ENCODE measurements around the gene ASPHD1.
"Not testable (repeated sequence)": the region's sequence is repeated elsewhere in the genome, so short reads cannot be mapped to it uniquely, and the experiment has no call there.

Gene ASPHD1

DNA sequence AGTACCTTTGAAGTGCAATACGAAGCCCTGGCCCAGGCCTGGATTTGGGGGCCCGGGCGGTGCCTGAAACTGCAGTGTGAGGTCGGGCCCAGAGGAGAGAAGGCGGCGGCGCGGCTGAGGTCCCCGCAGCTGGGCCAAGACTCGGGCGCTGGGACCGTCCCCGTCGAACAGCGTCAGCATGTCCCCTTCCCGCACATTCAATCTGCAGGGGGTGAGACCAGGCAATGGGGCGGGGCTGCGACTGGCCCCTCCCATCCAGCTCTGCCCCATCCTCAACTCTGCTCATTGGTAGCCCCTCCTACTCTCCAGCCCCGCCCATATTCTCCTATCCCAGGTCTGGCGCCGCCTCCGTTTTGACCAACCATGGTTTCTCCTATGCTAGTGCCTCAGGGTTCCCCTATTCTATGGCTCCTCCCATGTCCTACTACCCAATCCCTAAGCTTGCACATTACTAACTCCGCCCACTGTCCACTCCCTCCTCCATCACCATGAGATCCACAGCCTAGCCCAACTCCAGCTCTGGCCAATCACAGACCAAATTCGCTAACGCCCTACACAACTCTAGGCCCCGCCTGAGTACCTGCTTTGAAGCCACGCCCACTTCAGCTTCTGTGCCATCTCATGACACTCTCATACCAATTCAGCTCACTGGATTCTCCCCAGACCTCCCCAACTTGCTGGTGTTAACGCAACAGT is 22.9 kb upstream of the ASPHD1 start:
- no peak for DNase-seq (ENCODE audit: low spot score)

DNA sequence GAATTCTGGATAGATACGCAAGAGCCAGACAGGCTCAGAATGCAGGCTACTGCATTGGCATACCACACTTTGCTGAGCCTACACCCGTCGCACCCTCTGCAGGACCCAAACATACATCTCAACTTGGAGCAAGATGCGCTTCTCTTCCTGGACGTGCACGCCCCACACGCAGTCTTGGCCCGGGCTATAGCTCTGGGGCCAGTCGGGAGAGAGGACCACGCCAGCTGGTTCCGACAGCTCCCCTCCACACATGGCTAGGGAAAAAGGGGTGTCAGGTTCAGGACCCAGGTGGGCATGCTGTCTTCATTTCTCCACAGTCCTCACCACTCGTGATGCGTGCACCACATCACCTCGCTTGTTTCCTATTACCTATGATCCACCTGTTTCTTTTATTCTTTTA is 22.1 kb upstream of the ASPHD1 start:
- DNase-seq (ENCODE audit: low spot score), result no peak

DNA sequence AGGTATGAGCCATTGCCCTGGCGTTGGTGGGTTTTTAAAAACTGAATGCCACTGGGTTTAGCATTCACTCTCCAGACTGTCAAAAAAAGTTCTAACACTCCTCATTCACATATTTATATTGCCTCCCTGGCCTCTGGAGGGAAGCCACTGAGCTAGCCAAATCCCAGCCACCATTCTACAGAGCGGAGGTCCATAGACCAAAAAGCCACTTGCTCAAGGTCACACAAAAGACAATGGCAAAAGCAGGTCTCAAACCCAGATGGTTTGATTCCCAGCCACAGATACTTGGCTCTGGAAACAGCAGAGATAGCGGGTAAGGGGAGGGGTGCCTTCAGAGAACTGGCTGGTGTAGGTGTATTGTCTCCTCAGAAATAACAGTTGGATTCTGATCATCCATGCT is 19.2 kb upstream of the ASPHD1 start:
- DNase-seq (ENCODE audit: low spot score), result no peak

DNA sequence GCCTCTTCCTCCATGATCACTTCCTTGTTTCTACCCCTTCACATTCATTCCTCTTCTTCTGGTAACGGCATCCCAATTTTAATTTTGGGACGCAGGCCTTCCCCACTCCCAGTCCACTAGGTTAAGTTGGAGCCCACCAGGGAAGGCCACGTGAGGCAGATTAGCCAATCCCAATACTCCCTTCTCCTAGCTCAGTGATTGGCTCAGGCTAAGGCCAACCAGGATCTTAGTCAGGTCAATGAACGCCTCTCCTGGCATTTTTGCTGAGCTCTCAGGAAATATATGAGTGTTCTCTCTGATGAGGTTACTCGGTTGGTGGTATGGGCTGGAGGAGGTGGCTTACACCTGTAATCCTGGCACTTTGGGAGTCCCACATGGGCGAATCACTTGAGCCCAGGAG is 16.3 kb upstream of the ASPHD1 start:
- DNase-seq (ENCODE audit: low spot score), result no peak

DNA sequence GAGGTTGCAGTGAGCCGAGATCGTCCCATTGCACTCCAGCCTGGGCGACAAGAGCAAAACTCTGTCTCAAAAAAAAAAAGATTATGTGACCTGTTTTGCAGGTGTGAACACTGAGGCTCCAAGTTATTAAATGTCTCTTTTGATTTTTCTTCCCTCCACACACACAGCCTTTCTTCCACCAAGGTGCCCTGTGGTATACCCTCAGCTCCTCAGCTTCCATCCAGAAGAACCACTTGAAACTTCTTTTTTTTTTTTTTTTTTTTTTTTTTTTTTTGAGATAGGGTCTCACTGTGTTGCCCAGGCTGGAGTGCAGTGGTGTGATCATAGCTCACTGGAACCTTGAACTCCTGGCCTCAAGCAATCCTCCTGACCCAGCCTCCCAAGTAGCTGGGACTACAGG is 10.9 kb upstream of the ASPHD1 start:
- DNase-seq (ENCODE audit: low spot score), result not testable (repeated sequence)

DNA sequence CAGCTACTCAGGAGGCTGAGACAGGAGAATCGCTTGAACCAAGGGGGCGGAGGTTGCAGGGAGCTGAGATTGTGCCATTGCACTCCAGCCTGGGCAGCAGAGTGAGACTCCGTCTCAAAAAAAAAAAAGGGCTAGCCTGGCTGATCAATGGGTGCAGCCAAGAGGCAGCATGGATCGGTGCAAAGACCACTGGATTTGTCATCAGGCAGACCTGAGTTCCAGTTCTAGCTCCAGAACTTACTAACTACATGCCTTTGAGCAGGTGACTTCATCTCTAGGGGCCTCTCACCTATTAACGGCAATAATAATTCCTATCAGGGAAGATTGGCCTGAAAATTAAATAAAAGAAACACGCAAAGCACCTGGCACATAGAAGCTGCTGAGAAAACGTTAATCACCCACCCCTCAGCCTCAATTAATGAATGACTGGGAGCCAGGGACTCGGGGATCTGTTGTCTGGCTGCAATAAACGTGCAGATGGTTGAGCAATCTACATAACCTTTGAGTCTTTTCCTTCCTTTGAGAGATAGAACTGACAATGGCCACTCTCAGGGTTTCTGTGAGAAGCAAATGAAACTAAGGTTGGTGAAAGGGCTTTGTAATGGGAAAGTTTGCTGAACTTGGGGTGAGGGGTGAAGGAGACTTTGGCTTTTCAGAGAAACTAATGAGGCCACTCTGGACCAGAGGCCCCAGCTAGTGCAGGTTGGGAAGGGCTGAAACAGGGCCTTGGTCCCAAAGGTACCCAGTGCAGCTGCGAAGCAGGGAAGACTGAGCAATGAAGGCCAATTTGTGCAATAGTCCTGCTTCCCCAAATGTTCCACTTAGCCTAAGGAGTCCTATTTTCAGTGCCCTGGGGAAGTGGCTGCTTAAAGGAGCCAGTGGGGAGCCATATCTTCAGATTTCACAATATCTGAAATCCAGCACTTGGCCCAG is 8.5 kb upstream of the ASPHD1 start:
- no peak for DNase-seq (ENCODE audit: low spot score)

DNA sequence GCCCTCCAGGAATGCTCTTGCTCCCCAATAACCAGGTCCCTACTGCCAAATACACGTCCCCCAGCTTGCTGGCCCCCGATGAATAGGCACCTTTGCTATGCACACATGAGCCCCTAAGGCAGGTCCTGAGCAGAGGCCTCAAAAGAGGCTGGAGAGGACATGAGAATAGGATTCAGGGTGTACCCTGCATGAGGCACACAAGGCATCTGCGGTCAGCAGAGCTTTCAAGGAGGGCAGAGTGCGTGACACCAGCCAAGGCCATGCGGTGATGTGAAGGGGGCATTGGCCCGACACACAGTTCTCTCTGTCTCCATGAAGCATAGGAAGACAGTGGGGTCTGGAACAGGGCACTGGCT is 7.9 kb upstream of the ASPHD1 start:
- DNase-seq (ENCODE audit: low spot score), result no peak

DNA sequence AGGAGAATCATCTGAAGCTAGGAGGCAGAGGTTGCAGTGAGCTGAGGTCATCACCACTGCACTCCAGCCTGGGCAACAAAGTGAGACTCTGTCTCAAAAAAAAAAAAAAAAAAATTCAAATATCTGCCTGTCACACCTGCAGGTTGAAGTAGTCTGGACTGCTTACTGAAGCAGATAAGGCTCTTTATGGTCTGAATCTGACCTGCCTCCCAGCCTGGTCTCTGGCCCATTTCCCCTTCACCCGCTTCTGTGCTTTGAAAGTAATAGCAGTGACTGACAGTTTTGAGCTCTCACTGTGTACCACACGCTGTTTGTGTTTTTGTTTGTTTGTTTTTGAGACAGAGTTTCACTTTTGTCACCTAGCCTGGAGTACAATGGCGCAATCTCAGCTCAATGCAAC is 6.7 kb upstream of the ASPHD1 start:
- DNase-seq (ENCODE audit: low spot score), result no peak

DNA sequence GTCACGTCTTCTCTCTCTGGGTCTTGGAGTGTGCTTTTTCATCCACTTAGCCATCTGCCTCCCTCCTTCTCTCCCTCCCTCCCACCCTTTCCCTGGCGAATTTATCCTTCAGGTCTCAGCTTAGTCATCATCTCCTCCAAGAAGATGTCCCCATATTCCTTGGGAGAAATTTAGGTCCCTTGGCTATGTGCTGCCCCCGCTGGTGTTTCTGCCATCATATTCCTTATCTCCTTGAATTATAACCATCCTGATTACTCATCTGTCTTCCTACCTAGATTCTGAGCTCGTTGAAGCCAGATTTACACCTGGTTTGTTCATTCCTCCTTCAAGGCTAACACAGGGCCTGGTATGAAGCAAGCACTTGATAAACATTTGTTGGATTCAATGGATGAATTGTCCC is 5.9 kb upstream of the ASPHD1 start:
- DNase-seq (ENCODE audit: low spot score), result no peak

DNA sequence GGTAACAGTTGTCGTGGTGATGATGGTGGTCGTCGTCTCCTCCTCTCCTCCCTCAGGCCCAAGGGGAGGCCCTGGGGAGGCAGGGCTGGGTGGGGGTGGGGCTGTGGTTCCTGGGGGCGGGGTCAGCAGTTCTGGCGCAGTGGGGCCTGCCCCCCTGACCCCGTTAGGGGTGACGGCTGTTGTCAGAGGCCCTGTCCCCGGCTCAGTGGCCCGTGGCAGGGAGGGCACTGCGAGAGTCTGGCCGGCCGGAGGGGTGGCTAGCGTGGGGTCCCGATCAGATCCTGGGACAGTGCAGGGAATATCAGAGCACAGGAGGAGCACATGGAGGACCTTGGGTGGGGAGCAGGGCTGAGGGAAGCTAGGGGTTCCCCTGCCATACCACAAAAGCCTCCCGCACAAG is 3.4 kb upstream of the ASPHD1 start:
- DNase-seq (ENCODE audit: low spot score), result no peak

DNA sequence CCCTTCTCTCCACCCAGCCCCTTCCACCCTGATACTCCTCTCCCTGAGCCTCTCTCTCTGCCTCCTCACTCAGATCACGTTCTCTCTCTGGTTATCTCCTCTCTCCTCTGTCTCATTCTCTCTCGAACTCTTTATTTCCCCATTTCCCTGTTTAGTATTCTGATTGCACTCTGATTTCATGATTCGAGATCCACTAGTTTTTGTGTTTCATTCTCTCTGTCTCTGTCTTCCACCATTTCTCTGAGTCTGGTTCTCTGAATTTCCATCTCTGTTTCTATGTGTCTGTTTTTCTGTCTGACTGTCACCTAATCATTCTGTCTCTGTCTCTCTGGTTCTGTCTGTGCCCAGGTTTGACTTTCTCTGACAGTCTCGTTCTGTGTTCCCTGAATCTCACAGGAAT is 3.0 kb upstream of the ASPHD1 start:
- DNase-seq (ENCODE audit: low spot score), result no peak

DNA sequence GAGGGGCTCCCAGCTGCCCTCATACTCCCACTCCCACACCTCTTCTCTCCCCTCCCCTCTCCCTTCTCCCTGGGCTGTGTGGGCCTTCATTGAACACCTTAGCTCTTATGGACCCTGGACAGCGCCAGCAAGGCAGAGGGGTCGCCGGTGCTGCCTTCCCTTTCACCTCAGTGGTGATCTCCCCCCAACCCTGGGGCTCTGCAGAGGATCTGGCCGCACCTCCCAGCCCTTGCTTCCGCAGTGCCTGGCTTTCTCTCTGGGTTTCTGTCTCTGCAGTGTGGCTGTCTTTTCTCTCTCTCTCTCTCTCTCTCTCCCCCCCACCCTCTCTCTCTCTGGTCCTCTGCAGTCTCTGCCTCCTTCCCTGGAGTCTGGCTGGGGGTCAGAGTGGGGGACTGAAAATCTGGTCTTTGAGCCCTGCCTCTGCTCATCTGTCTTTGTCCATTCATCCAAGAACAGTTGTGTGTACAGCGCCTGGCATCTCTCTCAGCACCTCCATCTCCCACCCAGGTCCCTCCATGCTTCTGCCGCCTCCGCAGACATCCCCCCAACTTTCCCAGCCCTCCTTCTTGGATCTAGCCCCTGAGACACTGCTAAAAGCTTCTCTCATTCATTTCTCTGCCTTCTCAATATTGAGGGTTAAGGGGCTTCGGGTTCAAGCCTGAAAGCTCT is 2.0 kb upstream of the ASPHD1 start:
- DNase-seq (ENCODE audit: low spot score), result no peak

DNA sequence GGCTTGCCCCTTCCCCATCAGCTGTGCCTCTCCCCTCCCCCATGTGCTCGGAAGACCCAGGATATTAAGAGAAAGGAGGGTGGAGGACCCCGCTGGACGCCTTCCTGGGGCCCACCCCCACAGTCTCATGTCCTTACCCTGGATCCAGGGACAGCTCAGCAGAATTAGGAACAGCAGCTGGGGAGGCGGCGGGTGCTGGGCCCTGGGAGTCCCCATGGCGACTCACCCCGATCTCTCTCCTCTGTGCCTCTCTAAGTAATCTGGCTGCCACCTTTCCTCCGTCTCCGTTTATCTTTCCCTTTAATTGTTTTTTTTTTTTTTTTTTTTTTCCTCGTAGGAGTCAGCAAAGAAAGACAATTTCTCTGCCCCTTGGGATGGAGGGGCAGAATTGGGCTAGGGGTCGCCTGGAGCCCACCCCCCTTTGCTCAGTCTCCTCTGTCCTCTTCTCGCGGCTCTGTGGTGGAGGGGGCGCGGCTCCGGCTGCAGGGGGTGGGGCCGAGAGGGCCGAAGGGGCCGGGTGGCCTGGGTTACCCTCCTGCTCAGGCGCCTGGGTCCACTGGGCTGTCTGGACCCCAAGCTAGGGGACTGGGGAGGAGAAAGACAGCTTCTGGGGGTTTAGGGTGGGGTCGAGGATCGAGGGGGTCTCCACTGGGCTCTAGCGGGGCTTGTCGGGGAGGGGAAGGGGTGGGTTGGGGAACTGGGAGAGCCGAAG is 1.3 kb upstream of the ASPHD1 start:
- no peak for DNase-seq (ENCODE audit: low spot score)

DNA sequence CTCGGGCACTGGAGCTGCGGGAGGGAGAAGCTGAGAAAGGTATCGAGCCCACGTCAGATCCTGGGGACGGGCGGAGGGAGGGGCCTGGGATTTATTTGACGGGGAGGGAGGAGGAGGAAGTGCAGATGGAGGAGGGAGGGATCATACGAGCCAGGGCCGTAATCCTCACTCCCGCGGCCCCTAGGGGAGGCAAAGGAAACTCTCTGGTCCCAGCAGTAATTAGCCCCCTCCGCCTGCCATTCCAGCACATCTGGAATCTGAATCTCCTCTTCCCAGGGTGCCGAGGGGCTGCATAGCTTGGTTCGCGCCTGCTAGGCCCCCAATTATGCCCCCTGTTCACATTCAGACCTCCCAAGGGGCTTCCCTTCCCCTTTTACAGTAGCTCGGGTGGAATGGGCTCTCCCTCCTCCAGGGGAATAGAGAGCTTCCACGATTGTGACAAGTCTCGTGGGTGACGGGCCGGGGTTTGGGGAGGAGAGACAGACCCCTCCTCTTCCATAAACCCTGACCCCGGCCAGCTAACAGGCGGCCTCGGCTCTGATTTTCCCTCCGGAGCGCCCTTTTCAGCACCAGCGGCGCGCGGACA is 679 bp upstream of the ASPHD1 start, which contains the start of gene SEZ6L2:
Gene SEZ6L2, minus strand, starts transcription at position 35 of the 586 bp plus-strand sequence. CDS start 531 bp downstream, outside the sequence.
- DNase-seq (ENCODE audit: low spot score), result peak; percentile 89

DNA sequence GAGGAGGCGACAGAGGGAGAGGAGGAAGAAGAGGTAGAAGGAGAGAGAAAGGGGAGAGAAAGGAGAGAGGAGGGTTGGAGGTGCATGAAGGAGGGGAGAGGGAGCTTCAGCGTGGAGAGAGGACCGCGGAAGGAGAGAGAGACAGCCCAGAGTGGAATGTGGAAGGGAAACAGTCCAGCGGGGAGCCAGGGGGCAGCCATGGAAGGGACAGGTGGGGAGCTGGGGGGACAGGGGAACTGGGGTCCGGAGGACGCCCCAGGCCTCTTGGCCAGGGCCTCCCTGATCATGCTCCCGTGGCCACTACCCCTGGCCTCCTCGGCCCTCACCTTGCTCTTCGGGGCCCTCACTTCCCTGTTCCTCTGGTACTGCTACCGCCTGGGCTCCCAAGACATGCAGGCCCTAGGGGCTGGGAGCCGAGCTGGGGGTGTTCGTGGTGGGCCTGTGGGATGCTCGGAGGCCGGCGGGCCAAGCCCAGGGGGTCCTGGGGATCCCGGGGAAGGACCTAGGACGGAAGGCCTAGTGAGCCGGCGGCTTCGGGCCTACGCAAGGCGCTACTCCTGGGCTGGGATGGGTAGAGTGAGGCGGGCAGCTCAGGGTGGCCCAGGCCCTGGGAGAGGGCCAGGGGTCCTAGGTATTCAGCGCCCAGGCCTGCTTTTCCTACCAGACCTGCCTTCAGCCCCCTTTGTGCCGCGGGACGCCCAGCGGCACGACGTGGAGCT is 759 bp downstream of the ASPHD1 start:
- DNase-seq (ENCODE audit: low spot score), result no peak

DNA sequence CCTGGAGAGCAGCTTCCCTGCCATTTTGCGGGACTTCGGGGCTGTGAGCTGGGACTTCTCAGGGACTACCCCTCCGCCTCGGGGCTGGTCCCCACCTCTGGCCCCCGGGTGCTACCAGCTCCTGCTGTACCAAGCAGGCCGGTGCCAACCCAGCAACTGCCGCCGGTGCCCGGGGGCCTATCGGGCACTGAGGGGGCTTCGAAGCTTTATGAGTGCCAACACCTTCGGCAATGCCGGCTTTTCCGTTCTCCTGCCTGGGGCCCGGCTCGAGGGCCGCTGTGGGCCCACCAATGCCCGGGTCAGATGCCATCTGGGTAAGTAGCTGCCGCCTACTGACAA is 1.3 kb downstream of the ASPHD1 start:
- DNase-seq (ENCODE audit: low spot score), result no peak

DNA sequence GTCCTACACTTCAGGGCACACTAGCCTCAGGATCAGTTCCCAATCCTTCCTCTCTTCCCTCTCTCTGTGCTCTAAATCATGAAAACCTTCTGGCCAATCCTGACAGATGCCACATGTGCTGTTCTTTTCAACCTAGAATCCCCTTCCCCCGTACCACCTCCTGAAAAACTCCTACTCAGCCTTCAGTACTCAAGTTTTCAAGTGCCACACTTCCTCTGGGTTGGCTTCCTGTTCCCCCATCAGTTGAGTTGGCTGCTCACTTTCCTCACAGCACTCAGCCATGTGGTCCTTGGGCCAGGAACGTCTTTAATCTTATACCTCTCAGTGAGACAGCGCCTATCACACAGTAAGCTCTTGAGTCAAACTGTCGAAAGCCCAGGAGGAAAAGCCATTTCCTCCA is 3.3 kb downstream of the ASPHD1 start:
- no peak for DNase-seq (ENCODE audit: low spot score)

DNA sequence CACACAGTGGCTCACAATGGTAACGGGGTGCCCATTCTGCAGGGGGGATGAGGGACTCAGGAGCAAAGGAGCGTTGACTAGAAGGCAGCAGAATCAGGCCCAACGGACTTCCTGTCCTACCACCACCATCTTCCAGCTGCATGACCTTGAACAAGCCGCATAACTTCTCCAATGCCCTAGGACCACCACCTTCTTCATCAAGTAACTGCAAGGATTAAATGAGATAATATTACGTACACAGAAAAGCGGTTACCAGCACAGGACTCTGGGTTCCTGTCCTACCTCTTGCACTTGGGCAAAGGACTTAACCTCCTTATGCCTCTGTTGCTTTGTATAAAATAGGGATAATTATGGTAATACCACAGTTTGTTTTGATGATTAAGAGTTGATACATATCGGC is 4.7 kb downstream of the ASPHD1 start:
- no peak for DNase-seq (ENCODE audit: low spot score)

DNA sequence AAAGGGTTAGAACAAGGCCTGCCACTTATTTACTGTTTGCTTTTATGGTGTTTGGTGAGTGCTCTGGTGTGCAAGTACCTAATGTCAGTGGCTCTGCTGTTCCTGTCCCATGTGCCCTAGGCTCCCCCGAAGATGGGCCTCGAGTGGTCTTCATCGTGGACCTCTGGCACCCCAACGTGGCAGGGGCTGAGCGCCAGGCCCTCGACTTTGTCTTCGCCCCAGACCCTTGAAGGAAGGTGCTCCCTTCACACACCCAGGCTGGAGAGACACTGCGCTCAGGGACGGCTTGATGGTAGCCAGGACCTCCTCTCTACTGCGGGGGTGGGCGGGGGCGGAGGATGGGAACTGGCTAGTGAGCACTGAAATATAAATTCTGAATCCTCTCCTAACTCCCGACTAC is 5.4 kb downstream of the ASPHD1 start:
- no peak for DNase-seq (ENCODE audit: low spot score)

DNA sequence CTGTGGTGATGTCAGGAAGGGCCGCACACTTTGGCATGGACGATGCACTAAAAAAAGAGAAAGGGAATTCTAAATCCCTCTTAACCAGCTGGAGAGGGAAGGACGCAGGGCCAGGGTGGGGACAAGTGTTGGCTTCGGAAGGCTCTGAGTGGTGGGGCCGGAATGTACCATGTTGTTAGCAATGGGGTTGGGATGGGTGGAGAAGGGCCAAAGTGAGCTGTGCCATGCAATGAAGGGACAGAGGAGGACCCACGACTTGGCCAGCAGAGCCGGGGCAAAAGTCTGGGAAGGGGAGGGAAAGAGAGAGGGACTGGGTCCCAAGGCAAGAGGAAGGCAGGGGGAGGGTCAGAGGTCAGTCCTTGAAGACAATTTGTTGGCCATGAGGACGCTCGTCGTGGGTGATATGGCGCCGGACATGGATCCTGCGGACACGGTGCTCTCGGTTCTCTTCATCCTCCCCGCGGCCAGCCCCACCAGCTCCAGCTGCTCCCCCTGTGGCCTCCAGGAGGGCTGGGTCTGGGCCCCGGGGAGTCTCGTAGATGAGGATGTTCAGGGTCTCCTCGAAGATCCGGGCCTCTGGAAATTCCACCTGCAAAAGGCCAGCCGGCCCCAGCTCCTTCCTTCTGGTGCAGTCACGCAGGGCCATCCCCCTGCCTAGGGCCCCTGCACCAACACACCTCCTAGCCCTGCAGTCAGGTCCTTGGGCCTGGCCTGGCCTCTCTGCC is 6.4 kb downstream of the ASPHD1 start:
- DNase-seq (ENCODE audit: low spot score), result no peak

DNA sequence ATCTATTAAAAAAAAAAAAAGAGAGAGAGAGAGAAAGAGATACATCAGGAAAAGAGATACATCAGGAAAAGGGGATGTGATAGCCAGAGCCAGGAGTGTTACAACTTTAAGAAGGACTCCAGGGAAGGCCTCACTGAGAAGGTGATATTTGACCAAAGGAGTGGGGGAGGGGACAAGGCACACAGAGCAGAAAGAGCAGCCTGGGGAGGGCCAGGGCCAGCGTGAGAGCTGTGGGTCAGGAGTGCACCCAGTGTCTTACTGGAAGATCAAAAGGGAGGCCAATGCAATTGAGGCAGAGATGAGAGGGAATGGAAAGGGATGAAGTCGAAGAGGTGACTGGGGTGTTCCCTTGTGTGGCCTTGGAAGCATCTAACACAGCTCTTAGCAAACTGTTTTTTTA is 7.7 kb downstream of the ASPHD1 start:
- no peak for DNase-seq (ENCODE audit: low spot score)

Measured in putamen (tissue), 1 donor.